Esophagus squamous epithelium (tissue), 5 donors: Measurements from ENCODE around the gene NLK. TPM values are rescaled to one million over a fixed set of nuclear protein-coding genes. Genes with fewer than 3 reads are reported as not detected.

Source experiments
- DNase-seq: peaks from one replicate; lab custom pipeline; 2025; lab: John Stamatoyannopoulos, UW
- H3K27ac ChIP-seq, 4 donors: fragments of 200-600 bp; sonication (generic); one replicate each; pipeline ENCODE4 v1.5.1; 2016 to 2019; ENCODE audit warnings: mild to moderate bottlenecking in 1 of 4
- H3K27me3 ChIP-seq, 4 donors: fragments of 200-600 bp; sonication (generic); 1 replicate in 3 of 4; 2 replicates in 1 of 4; pipeline versions ENCODE4 v1.5.1 to v1.6.0; 2017 to 2021; ENCODE audit warnings: antibody characterized with exemption in 1 of 4
- H3K36me3 ChIP-seq, 3 donors: fragments of 200-600 bp; sonication (generic); one replicate each; pipeline ENCODE4 v1.5.1; 2016 to 2019
- H3K4me1 ChIP-seq, 3 donors: fragments of 200-600 bp; sonication (generic); one replicate each; pipeline ENCODE4 v1.5.1; 2017 to 2019
- H3K4me3 ChIP-seq, 4 donors: fragments of 200-600 bp; sonication (generic); 1 replicate in 3 of 4; 2 replicates in 1 of 4; pipeline ENCODE4 v1.5.1; 2016 to 2019; ENCODE audit warnings: mild to moderate bottlenecking in 2 of 4, moderate library complexity in 1 of 4
- H3K9me3 ChIP-seq, 3 donors: fragments of 200-600 bp; sonication (generic); one replicate each; pipeline ENCODE4 v1.5.1; 2016 to 2019
- POLR2A ChIP-seq, 4 donors: fragments of 450-650 bp; IDR thresholded peaks; one replicate each; pipeline ENCODE4 v1.6.1; 2017; ENCODE audit warnings: antibody characterized with exemption in 4 of 4, mild to moderate bottlenecking in 4 of 4, moderate library complexity in 3 of 4
- WGBS, 2 donors: methylation state at CpG; one replicate each; pipeline ENCODE4 v1.1.5; 2018; 5-methylcytosine and 5-hydroxymethylcytosine counted together
- intact Hi-C: fragments of 100-400 bp; cut with DNase I; formaldehyde crosslinking; loops from one replicate; pipeline ENCODE4 v1.15.0; 2022
- total RNA-seq, 4 donors: library from RNA; depleted of rRNA; stranded (reverse); fragments of >200 nt; gene quantifications; one replicate each; pipeline ENCODE4 v1.1.0, GENCODE V29; 2016
- TF ChIP-seq, protein P1 (sequence below), 6 experiments: fragments of 450-650 bp in 4 of 6; fragments of 200-600 bp in 2 of 6; sonication (generic) in 2 of 6; IDR thresholded peaks; one replicate each; pipeline ENCODE4 v1.5.1; 2016 to 2019; ENCODE audit warnings: antibody characterized with exemption in 6 of 6, mild to moderate bottlenecking in 4 of 6, moderate library complexity in 4 of 6
- donor health status: DM: yes; HTN: yes; CAD: no.

NLK gene
- total RNA-seq, 4 donors from 2014 or later = 7.5 to 14.0 (median 11.4) TPM

DNA sequence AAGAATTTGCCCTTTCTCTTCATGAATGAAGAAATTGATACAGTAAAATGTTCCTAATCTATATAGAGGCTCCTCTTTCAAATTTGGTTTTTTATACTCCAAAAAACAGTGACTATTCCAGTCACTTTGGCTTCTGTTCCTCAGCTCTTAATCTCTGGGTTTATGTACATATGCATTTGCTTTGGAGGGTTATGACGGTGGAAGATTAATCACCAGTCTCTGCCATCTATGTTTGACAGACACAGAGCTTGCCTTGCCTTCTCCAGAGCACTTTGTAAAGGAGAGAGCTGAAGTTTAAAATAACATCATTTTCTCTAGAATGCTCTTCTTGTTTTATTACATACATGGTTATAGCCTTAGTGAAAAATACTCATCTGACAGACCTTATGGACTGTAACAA lies 99.3 kb downstream of the NLK start:
- Histone ChIP-seq H3K4me1 (no peaks in the 10 kb centered on the region), H3K27me3 (no peaks in the 10 kb centered on the region), H3K4me3 (no peak overlapping the region), H3K27ac (no peak overlapping the region), H3K9me3 (no peaks in the 10 kb centered on the region), H3K36me3 (no peaks in the 10 kb centered on the region)
- no peak for DNase-seq
- intact Hi-C loops = no loop called here
- 67 to 89% methylated on average over 1 of the region's 1 CpG for WGBS, 2 donors
- TF ChIP-seq POLR2A (IDR thresholded peaks at IDR 0.05) = no peak
- TF ChIP-seq, protein P1, sequence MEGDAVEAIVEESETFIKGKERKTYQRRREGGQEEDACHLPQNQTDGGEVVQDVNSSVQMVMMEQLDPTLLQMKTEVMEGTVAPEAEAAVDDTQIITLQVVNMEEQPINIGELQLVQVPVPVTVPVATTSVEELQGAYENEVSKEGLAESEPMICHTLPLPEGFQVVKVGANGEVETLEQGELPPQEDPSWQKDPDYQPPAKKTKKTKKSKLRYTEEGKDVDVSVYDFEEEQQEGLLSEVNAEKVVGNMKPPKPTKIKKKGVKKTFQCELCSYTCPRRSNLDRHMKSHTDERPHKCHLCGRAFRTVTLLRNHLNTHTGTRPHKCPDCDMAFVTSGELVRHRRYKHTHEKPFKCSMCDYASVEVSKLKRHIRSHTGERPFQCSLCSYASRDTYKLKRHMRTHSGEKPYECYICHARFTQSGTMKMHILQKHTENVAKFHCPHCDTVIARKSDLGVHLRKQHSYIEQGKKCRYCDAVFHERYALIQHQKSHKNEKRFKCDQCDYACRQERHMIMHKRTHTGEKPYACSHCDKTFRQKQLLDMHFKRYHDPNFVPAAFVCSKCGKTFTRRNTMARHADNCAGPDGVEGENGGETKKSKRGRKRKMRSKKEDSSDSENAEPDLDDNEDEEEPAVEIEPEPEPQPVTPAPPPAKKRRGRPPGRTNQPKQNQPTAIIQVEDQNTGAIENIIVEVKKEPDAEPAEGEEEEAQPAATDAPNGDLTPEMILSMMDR (IDR thresholded peaks at IDR 0.05) = no peak

DNA sequence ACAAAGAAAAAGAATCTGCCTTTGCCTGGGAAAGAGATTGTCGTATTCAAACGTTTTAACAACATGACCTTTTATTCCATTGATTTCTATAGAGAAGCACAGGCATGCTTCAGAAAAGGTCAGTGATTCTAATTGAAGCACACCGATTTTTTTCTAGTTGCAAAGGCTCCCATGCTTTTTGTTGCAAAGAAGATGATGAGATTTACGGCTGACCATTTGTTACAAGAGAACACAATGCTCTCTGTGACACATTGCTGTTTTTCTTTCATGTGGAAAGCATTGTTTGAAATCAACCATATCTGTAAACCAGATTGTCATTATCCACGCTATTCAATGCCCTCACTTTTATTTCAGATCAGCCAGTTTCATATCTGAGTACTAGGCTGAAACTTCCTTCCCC lies 99.8 kb downstream of the NLK start:
- Histone ChIP-seq H3K27ac (no peak overlapping the region), H3K4me3 (no peak overlapping the region), H3K9me3 (no peaks in the 10 kb centered on the region), H3K36me3 (no peaks in the 10 kb centered on the region), H3K4me1 (no peaks in the 10 kb centered on the region), H3K27me3 (no peaks in the 10 kb centered on the region)
- 78% methylated on average over 5 of the region's 5 CpGs for WGBS, 2 donors
- no peak for DNase-seq
- TF ChIP-seq, protein P1 (IDR thresholded peaks at IDR 0.05) = no peak
- no peak for TF ChIP-seq POLR2A (IDR thresholded peaks at IDR 0.05)
- intact Hi-C loops = no loop called here

DNA sequence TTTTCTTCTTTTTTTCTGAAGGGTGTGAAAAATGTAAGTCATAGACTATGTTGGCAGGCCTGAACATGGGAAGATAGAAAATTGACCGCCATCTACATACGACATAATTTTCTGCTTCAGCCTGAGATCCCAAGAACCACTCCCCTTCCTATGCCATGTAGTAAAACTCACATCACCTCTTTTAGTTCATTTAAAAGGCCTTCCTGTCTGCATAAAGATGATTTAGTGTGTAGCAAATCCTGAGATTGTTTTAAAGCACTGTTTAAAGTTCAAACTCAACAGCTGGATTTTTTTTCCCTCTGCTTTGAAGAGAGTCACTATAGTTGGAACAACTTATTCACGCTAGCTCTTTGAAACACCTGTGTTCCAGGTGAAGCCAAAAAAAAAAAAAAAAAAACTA lies 101.5 kb downstream of the NLK start:
- Histone ChIP-seq H3K4me1 (no peaks in the 10 kb centered on the region), H3K4me3 (no peak overlapping the region), H3K27me3 (no peaks in the 10 kb centered on the region), H3K36me3 (no peaks in the 10 kb centered on the region), H3K9me3 (no peaks in the 10 kb centered on the region), H3K27ac (no peak overlapping the region)
- TF ChIP-seq POLR2A (IDR thresholded peaks at IDR 0.05) = no peak
- TF ChIP-seq, protein P1 (IDR thresholded peaks at IDR 0.05) = no peak
- intact Hi-C loops = no loop called here
- 78 to 91% methylated on average over 3 of the region's 3 CpGs for WGBS, 2 donors
- no peak for DNase-seq

DNA sequence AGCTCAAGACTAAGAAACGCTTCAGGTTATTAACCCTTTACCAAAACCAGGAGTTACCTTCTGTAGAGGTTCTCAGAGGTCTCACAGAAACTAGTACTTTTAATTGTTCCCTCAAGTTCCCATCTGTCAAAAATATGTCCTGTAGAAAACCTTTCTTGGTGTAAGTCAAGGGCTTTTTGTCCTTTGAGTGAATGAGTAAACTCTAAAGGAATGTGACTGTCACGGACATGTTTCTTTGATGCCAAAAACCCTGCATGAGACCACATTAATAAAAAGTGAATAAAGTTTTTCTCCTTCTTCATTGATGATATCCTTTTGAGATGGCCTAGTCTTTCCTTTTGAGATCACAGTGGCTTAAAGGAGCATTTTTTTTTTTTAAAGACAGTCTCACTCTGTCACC lies 102.9 kb downstream of the NLK start:
- no peak overlapping the region for H3K27ac ChIP-seq
- H3K4me1 ChIP-seq = no peaks in the 10 kb centered on the region
- no peak for TF ChIP-seq POLR2A (IDR thresholded peaks at IDR 0.05)
- TF ChIP-seq, protein P1 (IDR thresholded peaks at IDR 0.05) = no peak
- 68 to 85% methylated on average over 2 of the region's 2 CpGs for WGBS, 2 donors
- no peaks in the 10 kb centered on the region for H3K9me3 ChIP-seq
- intact Hi-C loops = no loop called here
- no peak overlapping the region for H3K4me3 ChIP-seq
- no peaks in the 10 kb centered on the region for H3K27me3 ChIP-seq
- no peak for DNase-seq
- no peaks in the 10 kb centered on the region for H3K36me3 ChIP-seq

DNA sequence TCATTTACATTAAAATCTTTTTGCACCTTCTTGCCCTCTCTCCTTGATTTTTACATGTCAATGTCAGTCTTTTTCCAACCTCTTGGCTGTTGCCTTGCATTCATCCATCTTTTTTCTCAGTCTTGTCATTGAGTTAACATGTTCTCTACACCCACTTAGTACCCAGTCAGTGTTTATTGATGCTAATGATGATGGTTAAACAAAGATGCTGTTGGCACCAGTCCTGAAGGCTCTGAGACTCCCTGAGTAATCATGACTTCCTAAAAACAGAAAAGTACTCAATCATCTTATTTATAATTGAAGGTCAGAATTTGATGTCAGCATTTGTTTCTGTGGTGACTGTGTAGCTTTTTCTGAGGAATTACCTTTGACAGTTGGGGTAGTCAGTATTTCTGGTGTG lies 104.5 kb downstream of the NLK start:
- TF ChIP-seq POLR2A (IDR thresholded peaks at IDR 0.05) = no peak
- TF ChIP-seq, protein P1 (IDR thresholded peaks at IDR 0.05) = no peak
- intact Hi-C loops = no loop called here

More for the DNA sequence above, 104.5 kb downstream of the NLK start:
- no peaks in the 10 kb centered on the region for H3K36me3 ChIP-seq
- H3K27me3 ChIP-seq = no peaks in the 10 kb centered on the region
- no peak for DNase-seq
- H3K4me3 ChIP-seq = no peak overlapping the region
- no peaks in the 10 kb centered on the region for H3K9me3 ChIP-seq
- H3K4me1 ChIP-seq = no peaks in the 10 kb centered on the region
- H3K27ac ChIP-seq = no peak overlapping the region
